PC-9 (cell line): ENCODE data around the gene DSCAM. TPM values are rescaled to one million over a fixed set of nuclear protein-coding genes. Genes with fewer than 3 reads are reported as not detected.

Experiments
- BruUV-seq: library from RNA; stranded (reverse); fragments of 400-500 nt; replicated peaks from 2 replicates; lab custom pipeline; 2021; lab: Mats Ljungman, UMichigan
- CTCF ChIA-PET: fragments of 300-600 bp; sonication (Branson Sonifier 250); formaldehyde crosslinking; loops from one replicate; lab custom pipeline; 2022; ENCODE audit warnings: antibody characterized with exemption; lab: Charles Lee
- POLR2A ChIA-PET: fragments of 300-600 bp; sonication (Branson Sonifier 250); formaldehyde crosslinking; loops from one replicate; lab custom pipeline; 2022; ENCODE audit warnings: antibody characterized with exemption; ENCODE audit not compliant: unreplicated experiment; lab: Charles Lee
- DNase-seq, 2 experiments: peaks; one replicate each; pipeline versions ENCODE4 v3.0.0 to v3.0.0-alpha.2; 2015 to 2022; ENCODE audit warnings: mixed read lengths in 1 of 2
- H2AFZ ChIP-seq: fragments of 200-600 bp; sonication (generic); 2 replicates; pipeline ENCODE4 v1.8.1; 2017; ENCODE audit warnings: antibody characterized with exemption
- H3F3A ChIP-seq: fragments of 200-600 bp; sonication (generic); 2 replicates; pipeline ENCODE4 v1.8.1; 2017; ENCODE audit warnings: antibody characterized with exemption, mild to moderate bottlenecking, low read depth; ENCODE audit not compliant: insufficient read depth
- H3K27ac ChIP-seq: fragments of 200-600 bp; sonication (generic); 2 replicates; pipeline ENCODE4 v1.6.1; 2016; ENCODE audit warnings: mixed run types
- H3K27me3 ChIP-seq: fragments of 200-600 bp; sonication (generic); 2 replicates; pipeline ENCODE4 v1.6.1; 2016; ENCODE audit warnings: low read depth, mixed run types; ENCODE audit not compliant: insufficient read depth
- H3K36me3 ChIP-seq: fragments of 200-600 bp; sonication (generic); 2 replicates; pipeline ENCODE4 v1.6.1; 2016; ENCODE audit warnings: low read depth, mixed run types
- H3K4me1 ChIP-seq: fragments of 200-600 bp; sonication (generic); replicated peaks from 2 replicates; pipeline ENCODE4 v1.6.1; 2016; ENCODE audit warnings: mixed run types; ENCODE audit not compliant: insufficient read depth
- H3K4me2 ChIP-seq: fragments of 200-600 bp; sonication (generic); 2 replicates; pipeline ENCODE4 v1.6.1; 2017; ENCODE audit warnings: mixed run types
- H3K4me3 ChIP-seq: fragments of 200-600 bp; sonication (generic); 2 replicates; pipeline ENCODE4 v1.6.1; 2016; ENCODE audit warnings: mixed run types
- H3K79me2 ChIP-seq: fragments of 200-600 bp; sonication (generic); 2 replicates; pipeline ENCODE4 v1.6.1; 2017; ENCODE audit warnings: low read depth, mixed run types
- H3K9me2 ChIP-seq: fragments of 200-600 bp; sonication (generic); 2 replicates; pipeline ENCODE4 v1.8.1; 2017; ENCODE audit warnings: mild to moderate bottlenecking; ENCODE audit not compliant: insufficient read depth
- H3K9me3 ChIP-seq: fragments of 200-600 bp; sonication (generic); 2 replicates; pipeline ENCODE4 v1.8.1; 2016; ENCODE audit warnings: low read depth; ENCODE audit not compliant: insufficient read depth
- H4K20me1 ChIP-seq: fragments of 200-600 bp; sonication (generic); 2 replicates; pipeline ENCODE4 v1.8.1; 2017; ENCODE audit not compliant: insufficient read depth
- EZH2 ChIP-seq: fragments of 200-600 bp; sonication (generic); IDR thresholded peaks from 2 replicates; pipeline ENCODE4 v1.8.0; 2017; ENCODE audit warnings: antibody characterized with exemption, low read depth
- intact Hi-C: fragments of 100-400 bp; cut with micrococcal nuclease; formaldehyde crosslinking; loops from one replicate; pipeline ENCODE4 v1.10.0; 2022; ENCODE audit not compliant: unreplicated experiment
- total RNA-seq: library from RNA; stranded (reverse); gene quantifications from 2 replicates; pipeline ENCODE4 v1.2.3, GENCODE V29; 2021
- TF ChIP-seq, protein P1 (sequence below): fragments of 200-600 bp; sonication (generic); conservative IDR thresholded peaks from 2 replicates; pipeline ENCODE4 v1.6.1; 2017; ENCODE audit warnings: mixed run types, antibody characterized with exemption, mild to moderate bottlenecking, moderate library complexity

The DSCAM gene
- total RNA-seq, 1 experiment from 2014 or later, result not detected

DNA sequence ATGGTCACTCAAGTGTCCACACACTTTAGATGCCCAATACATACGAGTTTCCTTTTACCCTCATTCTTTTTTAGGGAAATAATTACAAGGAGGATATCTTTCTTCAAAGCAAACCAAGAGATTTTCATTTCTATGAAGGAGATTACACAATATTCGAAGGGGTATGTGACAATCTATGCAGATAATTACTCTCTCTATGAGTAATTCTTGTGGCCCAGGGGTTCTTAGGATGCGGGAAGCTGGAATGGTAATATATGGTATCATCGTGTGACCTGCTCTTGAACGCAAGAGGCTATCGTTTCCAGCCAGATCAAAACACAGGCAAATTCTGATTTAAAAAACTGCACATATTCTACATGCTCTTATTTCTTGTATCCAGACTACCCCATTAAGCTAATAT is 14.6 kb downstream of the DSCAM start:
- Histone ChIP-seq H3K9me3 (no peaks in the 10 kb centered on the region), H3K27ac (no peak overlapping the region), H3K79me2 (no peaks in the 10 kb centered on the region), H3F3A (no peaks in the 10 kb centered on the region), H3K4me2 (no peak overlapping the region), H3K4me3 (no peak overlapping the region), H3K9me2 (no peaks in the 10 kb centered on the region), H3K36me3 (no peaks in the 10 kb centered on the region), H3K27me3 (peaks cover 7% of the 10 kb centered on the region; the same call in 1 of the 2 replicates), H3K4me1 (no peaks in the 10 kb centered on the region), H4K20me1 (no peaks in the 10 kb centered on the region), H2AFZ (no peak overlapping the region)
- DNase-seq, result no peak
- intact Hi-C loops, result no loop called here
- no TSS peak for BruUV-seq
- TF ChIP-seq, protein P1, sequence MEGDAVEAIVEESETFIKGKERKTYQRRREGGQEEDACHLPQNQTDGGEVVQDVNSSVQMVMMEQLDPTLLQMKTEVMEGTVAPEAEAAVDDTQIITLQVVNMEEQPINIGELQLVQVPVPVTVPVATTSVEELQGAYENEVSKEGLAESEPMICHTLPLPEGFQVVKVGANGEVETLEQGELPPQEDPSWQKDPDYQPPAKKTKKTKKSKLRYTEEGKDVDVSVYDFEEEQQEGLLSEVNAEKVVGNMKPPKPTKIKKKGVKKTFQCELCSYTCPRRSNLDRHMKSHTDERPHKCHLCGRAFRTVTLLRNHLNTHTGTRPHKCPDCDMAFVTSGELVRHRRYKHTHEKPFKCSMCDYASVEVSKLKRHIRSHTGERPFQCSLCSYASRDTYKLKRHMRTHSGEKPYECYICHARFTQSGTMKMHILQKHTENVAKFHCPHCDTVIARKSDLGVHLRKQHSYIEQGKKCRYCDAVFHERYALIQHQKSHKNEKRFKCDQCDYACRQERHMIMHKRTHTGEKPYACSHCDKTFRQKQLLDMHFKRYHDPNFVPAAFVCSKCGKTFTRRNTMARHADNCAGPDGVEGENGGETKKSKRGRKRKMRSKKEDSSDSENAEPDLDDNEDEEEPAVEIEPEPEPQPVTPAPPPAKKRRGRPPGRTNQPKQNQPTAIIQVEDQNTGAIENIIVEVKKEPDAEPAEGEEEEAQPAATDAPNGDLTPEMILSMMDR, result no peak
- TF ChIP-seq EZH2, result no peak
- POLR2A ChIA-PET, result no interaction called here
- CTCF ChIA-PET, result no interaction called here

DNA sequence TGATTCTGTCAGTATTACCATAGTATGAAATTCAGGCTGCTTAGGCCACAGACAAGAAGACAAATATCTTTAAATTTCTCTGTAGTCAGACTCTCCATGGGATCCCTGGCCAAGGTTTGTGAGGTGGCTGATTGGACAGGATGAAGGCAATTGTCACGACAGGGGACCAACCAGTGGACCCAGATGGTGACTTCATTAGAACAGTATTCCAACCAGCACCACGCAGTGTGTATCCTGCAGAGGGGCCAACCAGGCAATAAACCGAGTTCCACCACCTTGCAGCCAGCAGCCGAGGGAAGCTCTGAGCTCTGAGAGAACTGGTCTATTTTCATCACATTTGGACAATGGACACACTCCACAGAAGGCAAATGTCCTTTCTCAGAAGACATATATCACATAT is 16.1 kb downstream of the DSCAM start:
- Histone ChIP-seq H4K20me1 (no peaks in the 10 kb centered on the region), H3K27me3 (peaks cover 7% of the 10 kb centered on the region; the same call in 1 of the 2 replicates), H2AFZ (no peak overlapping the region), H3K9me3 (no peaks in the 10 kb centered on the region), H3K27ac (no peak overlapping the region), H3K4me2 (no peak overlapping the region), H3F3A (no peaks in the 10 kb centered on the region), H3K4me3 (no peak overlapping the region), H3K4me1 (no peaks in the 10 kb centered on the region), H3K79me2 (no peaks in the 10 kb centered on the region), H3K9me2 (no peaks in the 10 kb centered on the region), H3K36me3 (no peaks in the 10 kb centered on the region)
- no peak for TF ChIP-seq EZH2
- TF ChIP-seq, protein P1, result no peak
- DNase-seq, result no peak
- ChIA-PET CTCF (no interaction called here), POLR2A (no interaction called here)
- intact Hi-C loops, result no loop called here
- no TSS peak for BruUV-seq

DNA sequence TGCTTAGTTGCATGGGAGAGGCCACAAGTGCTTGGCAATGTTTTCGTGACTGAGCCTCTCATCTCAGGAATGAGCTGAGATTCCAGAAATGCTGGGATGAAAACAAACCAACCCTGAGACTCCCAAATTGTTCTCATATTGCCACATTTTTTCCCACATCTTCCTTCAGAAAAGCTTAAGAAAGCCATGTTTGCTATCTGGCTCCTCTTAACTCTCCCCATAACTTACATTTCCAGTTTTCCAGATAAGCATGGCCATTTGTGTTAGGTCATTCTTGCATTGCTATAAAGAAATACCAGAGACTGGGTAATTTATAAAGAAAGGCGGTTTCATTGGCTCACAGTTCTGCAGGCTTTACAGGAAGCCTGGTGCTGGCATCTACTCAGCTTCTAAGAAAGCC is 17.2 kb downstream of the DSCAM start:
- H3K36me3 ChIP-seq, result no peaks in the 10 kb centered on the region
- no peak overlapping the region for H3K27ac ChIP-seq
- no peaks in the 10 kb centered on the region for H3K9me2 ChIP-seq
- H3K4me2 ChIP-seq, result no peak overlapping the region
- peaks cover 7% of the 10 kb centered on the region; the same call in 1 of the 2 replicates for H3K27me3 ChIP-seq
- TF ChIP-seq, protein P1, result no peak
- TF ChIP-seq EZH2, result no peak
- no peaks in the 10 kb centered on the region for H3F3A ChIP-seq
- DNase-seq, result no peak
- no peaks in the 10 kb centered on the region for H4K20me1 ChIP-seq
- H3K79me2 ChIP-seq, result no peaks in the 10 kb centered on the region
- BruUV-seq, result no TSS peak
- CTCF ChIA-PET, result no interaction called here
- no peaks in the 10 kb centered on the region for H3K9me3 ChIP-seq
- no peak overlapping the region for H2AFZ ChIP-seq
- H3K4me3 ChIP-seq, result no peak overlapping the region
- POLR2A ChIA-PET, result no interaction called here
- H3K4me1 ChIP-seq, result no peaks in the 10 kb centered on the region
- intact Hi-C loops, result no loop called here
